ENCODE data around the gene ADCY6. TPM values are rescaled to one million over a fixed set of nuclear protein-coding genes. Genes with fewer than 3 reads are reported as not detected.

ADCY6 gene
- total and polyA plus RNA-seq, 12 donors: 35.3 to 144 (median 121) TPM

- Histone ChIP-seq H3K4me3 (no peak overlapping the region), H3K4me1 (peaks cover 33 to 98% (median 94%) of the 10 kb centered on the region in 9 donors)
Measured at GRCh38 chr12:48782457-48783395, 6.2 kb downstream of the ADCY6 start.

GRCh38 chr12:48781750-48782456 is 7.0 kb downstream of the ADCY6 start:
- intact Hi-C loops (cut with DNase I): no loop called here
- DNase-seq: no peak

More at GRCh38 chr12:48782457-48783395, 6.2 kb downstream of the ADCY6 start:
- Histone ChIP-seq H3K9me3 (no peaks in the 10 kb centered on the region), H3K27ac (peak overlapping the region in 7 of 10 donors; percentile 78 to 99 (median 97)), H3K27me3 (peaks cover 0 to 6% (median 0%) of the 10 kb centered on the region in 7 donors), H3K36me3 (peaks cover 0 to 23% (median 4%) of the 10 kb centered on the region in 9 donors)
- DNase-seq (no peak), ATAC-seq (no peak)
- intact Hi-C loops (cut with DNase I): no loop called here
- 69 to 83% methylated on average over 60 to 63 of the region's 63 CpGs for WGBS, 2 donors
- TF ChIP-seq CTCF (IDR thresholded peaks at IDR 0.05): no peak

GRCh38 chr12:48780381-48781025 is 8.4 kb downstream of the ADCY6 start:
- WGBS, 2 donors: 54 to 66% methylated on average over 11 of the region's 11 CpGs
- DNase-seq (peak in 1 of 2 donors; percentile 46), ATAC-seq (peak in 7 of 8 donors; percentile 4 to 35 (median 15))
- Histone ChIP-seq H3K4me3 (peak overlapping the region in 2 of 10 donors; percentile 6 to 15), H3K27me3 (no peaks in the 10 kb centered on the region), H3K4me1 (peaks cover 26 to 96% (median 82%) of the 10 kb centered on the region in 9 donors), H3K9me3 (no peaks in the 10 kb centered on the region), H3K27ac (peak overlapping the region; percentile 78 to 99 (median 94)), H3K36me3 (peaks cover 0 to 45% (median 18%) of the 10 kb centered on the region in 9 donors)
- no peak for TF ChIP-seq CTCF (IDR thresholded peaks at IDR 0.05)
- intact Hi-C loops (cut with DNase I): no loop called here

More at GRCh38 chr12:48781750-48782456, 7.0 kb downstream of the ADCY6 start:
- Histone ChIP-seq H3K27ac (peak overlapping the region in 9 of 10 donors; percentile 59 to 99 (median 97)), H3K36me3 (peaks cover 0 to 31% (median 9%) of the 10 kb centered on the region in 9 donors), H3K4me1 (peaks cover 33 to 98% (median 90%) of the 10 kb centered on the region in 9 donors), H3K27me3 (no peaks in the 10 kb centered on the region), H3K4me3 (peak overlapping the region in 1 of 10 donors; percentile 13), H3K9me3 (no peaks in the 10 kb centered on the region)
- 43 to 63% methylated on average over 9 of the region's 9 CpGs for WGBS, 2 donors
- no peak for TF ChIP-seq CTCF (IDR thresholded peaks at IDR 0.05)
- ATAC-seq: no peak
